GM11168 (cell line): ENCODE results near the gene C3.

Source experiments
- in situ Hi-C: fragments of 300-500 bp; cut with MboI; formaldehyde crosslinking; loops from one replicate; pipeline ENCODE4 v1.12.0; 2022; ENCODE audit warnings: low sequenced_read_pairs; ENCODE audit not compliant: unreplicated experiment

The C3 gene

GRCh38 chr19:6733338-6734095, 13.1 kb upstream of the C3 start:
- in situ Hi-C loops: loop anchor here (10.0 kb wide), 1 partner anchor 209 kb away; no protein-coding TSS in a partner anchor

- in situ Hi-C loops: loop anchor here (10.0 kb wide), 1 partner anchor 208 kb away; no protein-coding TSS in a partner anchor
Measured at GRCh38 chr19:6732803-6733337, 12.4 kb upstream of the C3 start.

- in situ Hi-C loops: loop anchor here (10.0 kb wide), 1 partner anchor 207 kb away; no protein-coding TSS in a partner anchor
Measured at GRCh38 chr19:6731822-6732221, 11.4 kb upstream of the C3 start.

GRCh38 chr19:6730941-6731670, 10.7 kb upstream of the C3 start:
- in situ Hi-C loops: loop anchor here (10.0 kb wide), 1 partner anchor 206 kb away; no protein-coding TSS in a partner anchor

GRCh38 chr19:6730153-6730804, 9.8 kb upstream of the C3 start:
- in situ Hi-C loops: loop anchor here (10.0 kb wide), 1 partner anchor 205 kb away; no protein-coding TSS in a partner anchor

GRCh38 chr19:6729573-6730152, 9.2 kb upstream of the C3 start:
- in situ Hi-C loops: loop anchor here (10.0 kb wide), 1 partner anchor 205 kb away; no protein-coding TSS in a partner anchor

- in situ Hi-C loops: no loop called here
Measured at GRCh38 chr19:6728346-6728745, 7.9 kb upstream of the C3 start.

GRCh38 chr19:6725513-6726231, 5.2 kb upstream of the C3 start:
- in situ Hi-C loops: no loop called here

GRCh38 chr19:6724631-6725492, 4.4 kb upstream of the C3 start:
- in situ Hi-C loops: no loop called here

GRCh38 chr19:6723738-6724137, 3.3 kb upstream of the C3 start:
- in situ Hi-C loops: no loop called here

- in situ Hi-C loops: no loop called here
Measured at GRCh38 chr19:6723108-6723618, 2.7 kb upstream of the C3 start.

- in situ Hi-C loops: no loop called here
Measured at GRCh38 chr19:6721773-6722172, 1.3 kb upstream of the C3 start.

GRCh38 chr19:6721138-6721474, 656 bp upstream of the C3 start:
- in situ Hi-C loops: no loop called here

GRCh38 chr19:6719992-6720368, 470 bp downstream of the C3 start:
- in situ Hi-C loops: no loop called here

GRCh38 chr19:6719540-6719861, 949 bp downstream of the C3 start:
- in situ Hi-C loops: no loop called here

- in situ Hi-C loops: no loop called here
Measured at GRCh38 chr19:6718741-6719539, 1.5 kb downstream of the C3 start.

- in situ Hi-C loops: no loop called here
Measured at GRCh38 chr19:6718111-6718740, 2.2 kb downstream of the C3 start.
